MM.1S (cell line): ENCODE results near the gene MAP3K13.

ENCODE experiments used
- DNase-seq: peaks from one replicate; pipeline ENCODE4 v3.0.0-alpha.2; 2015
- H2AFZ ChIP-seq: fragments of 300-600 bp; sonication (generic); 2 replicates; pipeline ENCODE4 v1.6.0; 2016; ENCODE audit warnings: antibody characterized with exemption, low read length
- H3F3A ChIP-seq: fragments of 300-600 bp; sonication (generic); 2 replicates; pipeline ENCODE4 v1.6.1; 2016; ENCODE audit warnings: mild to moderate bottlenecking, antibody characterized with exemption, low read length, moderate library complexity, mixed read lengths; ENCODE audit not compliant: insufficient read depth
- H3K27ac ChIP-seq: fragments of 300-600 bp; sonication (generic); 2 replicates; pipeline ENCODE4 v1.5.1; 2016; ENCODE audit warnings: mild to moderate bottlenecking, low read length
- H3K27me3 ChIP-seq: fragments of 300-600 bp; sonication (generic); replicated peaks from 2 replicates; pipeline ENCODE4 v1.6.0; 2016; ENCODE audit warnings: low read length; ENCODE audit not compliant: insufficient read depth
- H3K36me3 ChIP-seq: fragments of 300-600 bp; sonication (generic); replicated peaks from 2 replicates; pipeline ENCODE4 v1.6.1; 2016; ENCODE audit warnings: mild to moderate bottlenecking, low read length, mixed read lengths; ENCODE audit not compliant: insufficient read depth
- H3K4me1 ChIP-seq: fragments of 300-600 bp; sonication (generic); 2 replicates; pipeline ENCODE4 v1.6.1; 2016; ENCODE audit warnings: low read length, mixed read lengths
- H3K4me2 ChIP-seq: fragments of 300-600 bp; sonication (generic); 2 replicates; pipeline ENCODE4 v1.6.0; 2016; ENCODE audit warnings: low read depth, low read length
- H3K4me3 ChIP-seq: fragments of 300-600 bp; sonication (generic); 2 replicates; pipeline ENCODE4 v1.5.1; 2016; ENCODE audit warnings: low read length, mixed read lengths
- H3K79me2 ChIP-seq: fragments of 300-600 bp; sonication (generic); 2 replicates; pipeline ENCODE4 v1.6.1; 2016; ENCODE audit warnings: mixed run types, low read length, mixed read lengths
- H3K9ac ChIP-seq: fragments of 300-600 bp; sonication (generic); 2 replicates; pipeline ENCODE4 v1.6.1; 2016; ENCODE audit warnings: low read length, mixed read lengths
- H3K9me2 ChIP-seq: fragments of 300-600 bp; sonication (generic); replicated peaks from 2 replicates; pipeline ENCODE4 v1.6.1; 2016; ENCODE audit warnings: mild to moderate bottlenecking, low read length, mixed read lengths; ENCODE audit not compliant: insufficient read depth
- H3K9me3 ChIP-seq: fragments of 300-600 bp; sonication (generic); replicated peaks from 2 replicates; pipeline ENCODE4 v1.6.1; 2016; ENCODE audit warnings: mild to moderate bottlenecking, low read length, mixed read lengths; ENCODE audit not compliant: insufficient read depth
- H4K20me1 ChIP-seq: fragments of 300-600 bp; sonication (generic); 2 replicates; pipeline ENCODE4 v1.6.1; 2016; ENCODE audit warnings: mild to moderate bottlenecking, low read length, moderate library complexity, mixed read lengths; ENCODE audit not compliant: insufficient read depth
- CTCF ChIP-seq: fragments of 300-600 bp; sonication (generic); IDR thresholded peaks from 2 replicates; pipeline ENCODE4 v1.5.1; 2016; ENCODE audit warnings: antibody characterized with exemption, low read length, mixed read lengths
- EZH2 ChIP-seq: fragments of 300-600 bp; sonication (generic); optimal IDR thresholded peaks from 2 replicates; pipeline ENCODE3; 2017; ENCODE audit warnings: low read depth, mild to moderate bottlenecking, antibody characterized with exemption, low read length, mixed read lengths
- EZH2phosphoT487 ChIP-seq: fragments of 300-600 bp; sonication (generic); IDR thresholded peaks from 2 replicates; pipeline ENCODE4 v1.6.1; 2018; ENCODE audit warnings: antibody characterized with exemption, low read length

Gene MAP3K13

DNA sequence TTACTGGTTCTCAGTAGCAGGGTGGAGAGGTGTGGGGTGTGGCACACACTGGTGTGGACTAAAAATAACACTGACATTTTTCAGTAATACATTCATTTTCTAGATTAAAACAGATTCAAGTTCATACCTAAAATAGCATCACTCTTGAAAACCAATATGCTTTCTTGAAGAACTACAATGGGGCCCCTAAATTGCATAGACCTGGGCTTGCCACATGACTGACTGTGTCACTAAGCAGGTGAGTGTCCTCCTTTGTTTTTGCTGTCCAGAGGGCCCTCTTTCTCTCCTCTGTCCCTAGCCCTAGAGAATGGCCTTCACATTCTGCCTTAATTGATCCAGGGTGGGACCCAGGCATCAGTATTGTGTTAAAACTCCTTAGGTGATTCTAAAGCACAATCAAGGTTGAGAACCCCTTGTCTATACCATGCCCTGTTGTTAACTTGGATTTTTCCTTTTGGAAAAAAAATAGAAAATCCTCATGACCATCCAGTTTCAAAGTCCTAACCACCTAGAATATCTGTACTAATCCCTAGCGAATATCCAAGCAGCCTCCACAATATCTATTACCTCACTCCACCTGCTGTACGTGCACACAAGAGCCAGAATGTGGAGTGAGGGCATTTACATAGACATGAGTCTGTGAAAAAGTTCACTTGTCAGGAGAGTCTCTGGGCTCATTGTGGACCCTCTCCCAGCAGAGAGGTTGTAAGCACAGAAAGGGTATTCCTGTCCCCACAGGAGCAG, 154.6 kb downstream of the MAP3K13 start:
- no peaks in the 10 kb centered on the region for H3K9me2 ChIP-seq
- peak overlapping the region; percentile 32 for H3K4me2 ChIP-seq
- H3F3A ChIP-seq = no peaks in the 10 kb centered on the region
- no peak for DNase-seq
- peak overlapping the region; percentile 17 for H2AFZ ChIP-seq
- TF ChIP-seq CTCF (no peak), EZH2 (no peak), EZH2phosphoT487 (no peak)
- H3K27ac ChIP-seq = peak overlapping the region; percentile 4; the same call in 1 of the 2 replicates
- H3K4me1 ChIP-seq = peaks cover 15% of the 10 kb centered on the region
- H3K4me3 ChIP-seq = no peak overlapping the region
- no peaks in the 10 kb centered on the region for H3K27me3 ChIP-seq
- no peak overlapping the region for H3K9ac ChIP-seq
- no peaks in the 10 kb centered on the region for H4K20me1 ChIP-seq
- no peaks in the 10 kb centered on the region for H3K36me3 ChIP-seq
- no peaks in the 10 kb centered on the region for H3K79me2 ChIP-seq
- H3K9me3 ChIP-seq = no peaks in the 10 kb centered on the region

- Histone ChIP-seq H3K4me3 (no peak overlapping the region), H3K36me3 (no peaks in the 10 kb centered on the region), H3K27me3 (no peaks in the 10 kb centered on the region), H3K4me2 (no peak overlapping the region), H3K9me3 (no peaks in the 10 kb centered on the region), H3F3A (no peaks in the 10 kb centered on the region), H2AFZ (no peak overlapping the region), H3K9me2 (no peaks in the 10 kb centered on the region), H3K9ac (no peak overlapping the region), H4K20me1 (no peaks in the 10 kb centered on the region), H3K79me2 (no peaks in the 10 kb centered on the region), H3K4me1 (peaks cover 15% of the 10 kb centered on the region), H3K27ac (no peak overlapping the region)
- no peak for TF ChIP-seq EZH2phosphoT487
- no peak; the same call in 1 of the 2 replicates for TF ChIP-seq CTCF
- no peak for TF ChIP-seq EZH2
- no peak for DNase-seq
Observed at GRCh38 chr3:185519021-185519420, 156.1 kb downstream of the MAP3K13 start.

DNA sequence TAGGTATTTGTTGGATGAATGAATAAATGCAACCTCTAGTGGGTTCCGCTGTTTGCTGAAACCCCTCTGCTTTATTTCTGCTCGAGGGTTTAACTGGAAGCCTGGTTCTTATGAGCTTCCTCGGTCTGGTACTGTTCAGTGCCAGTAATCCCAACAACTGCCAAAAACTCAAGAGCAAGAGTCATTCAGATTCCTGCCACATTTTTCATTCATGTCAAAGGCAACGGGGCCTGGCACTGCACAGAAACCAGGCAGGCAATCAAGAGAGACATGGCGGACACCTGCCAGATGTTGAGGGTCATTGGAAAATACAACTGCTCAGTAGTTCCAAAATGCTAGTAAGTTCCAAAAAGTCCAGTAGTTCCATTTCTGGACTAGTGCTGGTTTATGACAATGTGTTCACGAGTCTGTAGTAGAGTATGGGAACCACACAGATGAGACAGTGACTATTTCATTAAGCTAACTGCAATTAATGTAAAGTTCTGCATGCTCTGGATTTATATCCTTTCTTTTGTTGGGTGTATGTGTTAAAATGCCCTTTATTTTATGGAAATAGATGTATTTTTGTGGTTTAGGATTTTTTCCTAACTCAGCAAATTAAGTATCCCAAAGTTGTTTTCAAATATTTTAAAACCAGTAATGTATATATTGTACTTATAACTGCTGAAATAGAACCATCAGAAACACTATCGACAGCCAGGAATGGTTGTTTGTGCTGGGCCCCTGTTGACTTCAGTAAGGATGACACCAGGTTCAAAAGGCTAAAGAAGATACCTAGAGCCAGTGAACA, 158.6 kb downstream of the MAP3K13 start:
- no peak for DNase-seq
- H3F3A ChIP-seq = no peaks in the 10 kb centered on the region
- TF ChIP-seq EZH2phosphoT487 (no peak), CTCF (no peak), EZH2 (no peak)
- no peaks in the 10 kb centered on the region for H3K36me3 ChIP-seq
- H3K79me2 ChIP-seq = no peaks in the 10 kb centered on the region
- no peak overlapping the region for H3K9ac ChIP-seq
- no peak overlapping the region for H2AFZ ChIP-seq
- no peaks in the 10 kb centered on the region for H3K9me2 ChIP-seq
- H3K4me2 ChIP-seq = no peak overlapping the region
- peaks cover 15% of the 10 kb centered on the region for H3K4me1 ChIP-seq
- H3K9me3 ChIP-seq = no peaks in the 10 kb centered on the region
- H3K27me3 ChIP-seq = no peaks in the 10 kb centered on the region
- H4K20me1 ChIP-seq = no peaks in the 10 kb centered on the region
- H3K4me3 ChIP-seq = no peak overlapping the region
- H3K27ac ChIP-seq = no peak overlapping the region
